HFFc6 (cell line): ENCODE measurements around the gene IFITM1. TPM values are rescaled to one million over a fixed set of nuclear protein-coding genes. Genes with fewer than 3 reads are reported as not detected.
A peak's percentile ranks its signal among the peaks of the same experiment; 100 is the strongest.
"Not testable (repeated sequence)": the region's sequence is repeated elsewhere in the genome, so short reads cannot be mapped to it uniquely, and the experiment has no call there.

ENCODE experiments used
- DNase-seq: peaks from one replicate; pipeline ENCODE4 v3.0.0-alpha.2; 2018
- H3K27ac Mint-ChIP-seq: 2 replicates; pipeline ENCODE4 v1.8.0; 2020; ENCODE audit warnings: mild to moderate bottlenecking, mixed read lengths
- H3K27me3 Mint-ChIP-seq: 2 replicates; pipeline ENCODE4 v1.8.0; 2021; ENCODE audit warnings: mild to moderate bottlenecking, moderate library complexity, mixed read lengths; ENCODE audit not compliant: insufficient read depth
- H3K36me3 Mint-ChIP-seq: 2 replicates; pipeline ENCODE4 v1.8.0; 2021; ENCODE audit warnings: low read depth, mixed read lengths
- H3K4me1 Mint-ChIP-seq: 2 replicates; pipeline ENCODE4 v1.8.0; 2020; ENCODE audit warnings: low read depth, mixed read lengths
- H3K4me3 Mint-ChIP-seq: 2 replicates; pipeline ENCODE4 v1.8.0; 2020; ENCODE audit warnings: mild to moderate bottlenecking, moderate library complexity, mixed read lengths
- H3K9me3 Mint-ChIP-seq: 2 replicates; pipeline ENCODE4 v1.8.0; 2020; ENCODE audit warnings: mild to moderate bottlenecking, mixed read lengths
- total RNA-seq, 6 experiments: library from RNA; stranded (reverse); fragmentation: NEBNext Ultra II Directional; extraction: Animal tissue kit (Norgen Biotek cat#: 25700); gene quantifications; 2 replicates in 1 of 6; 3 replicates in 5 of 6; pipeline ENCODE4 v1.2.3, GENCODE V29; 2021
- TF ChIP-seq, protein P1 (sequence below): fragments of 200-600 bp; sonication (generic); IDR thresholded peaks from 2 replicates; pipeline ENCODE4 v1.5.0; 2021; ENCODE audit warnings: antibody characterized with exemption, mild to moderate bottlenecking

The IFITM1 gene
- total RNA-seq, 6 experiments from 2014 or later: 23.5 to 36.1 (median 30.0) TPM

DNA sequence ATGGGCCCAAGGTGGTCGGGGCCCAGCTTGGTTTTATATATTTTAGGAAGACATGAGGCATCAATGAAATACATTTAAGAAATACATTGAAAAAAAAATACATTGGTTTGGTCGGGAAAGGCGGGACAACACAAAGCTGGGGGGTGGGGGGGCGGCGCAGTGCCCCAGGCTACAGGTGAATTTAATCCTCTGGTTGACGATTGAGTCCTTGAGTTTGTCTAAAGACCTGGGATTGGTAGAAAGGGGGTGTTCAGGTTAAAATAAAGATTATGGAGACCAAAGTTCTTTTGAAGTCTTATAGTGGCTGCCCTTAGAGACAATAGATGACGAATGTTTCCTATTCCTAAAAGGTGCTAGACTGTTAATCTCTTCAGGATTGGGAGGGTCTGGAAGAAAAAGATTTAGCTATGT lies 3.1 kb downstream of the IFITM1 start:
- Mint-ChIP-seq H3K27ac (peak overlapping the region; percentile 38; the same call in 1 of the 2 replicates), H3K4me3 (peak overlapping the region; percentile 51), H3K27me3 (peaks cover 11% of the 10 kb centered on the region), H3K4me1 (peaks cover 46% of the 10 kb centered on the region), H3K9me3 (no peaks in the 10 kb centered on the region), H3K36me3 (peaks cover 9% of the 10 kb centered on the region)
- no peak for DNase-seq
- TF ChIP-seq, protein P1, sequence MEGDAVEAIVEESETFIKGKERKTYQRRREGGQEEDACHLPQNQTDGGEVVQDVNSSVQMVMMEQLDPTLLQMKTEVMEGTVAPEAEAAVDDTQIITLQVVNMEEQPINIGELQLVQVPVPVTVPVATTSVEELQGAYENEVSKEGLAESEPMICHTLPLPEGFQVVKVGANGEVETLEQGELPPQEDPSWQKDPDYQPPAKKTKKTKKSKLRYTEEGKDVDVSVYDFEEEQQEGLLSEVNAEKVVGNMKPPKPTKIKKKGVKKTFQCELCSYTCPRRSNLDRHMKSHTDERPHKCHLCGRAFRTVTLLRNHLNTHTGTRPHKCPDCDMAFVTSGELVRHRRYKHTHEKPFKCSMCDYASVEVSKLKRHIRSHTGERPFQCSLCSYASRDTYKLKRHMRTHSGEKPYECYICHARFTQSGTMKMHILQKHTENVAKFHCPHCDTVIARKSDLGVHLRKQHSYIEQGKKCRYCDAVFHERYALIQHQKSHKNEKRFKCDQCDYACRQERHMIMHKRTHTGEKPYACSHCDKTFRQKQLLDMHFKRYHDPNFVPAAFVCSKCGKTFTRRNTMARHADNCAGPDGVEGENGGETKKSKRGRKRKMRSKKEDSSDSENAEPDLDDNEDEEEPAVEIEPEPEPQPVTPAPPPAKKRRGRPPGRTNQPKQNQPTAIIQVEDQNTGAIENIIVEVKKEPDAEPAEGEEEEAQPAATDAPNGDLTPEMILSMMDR: no peak

DNA sequence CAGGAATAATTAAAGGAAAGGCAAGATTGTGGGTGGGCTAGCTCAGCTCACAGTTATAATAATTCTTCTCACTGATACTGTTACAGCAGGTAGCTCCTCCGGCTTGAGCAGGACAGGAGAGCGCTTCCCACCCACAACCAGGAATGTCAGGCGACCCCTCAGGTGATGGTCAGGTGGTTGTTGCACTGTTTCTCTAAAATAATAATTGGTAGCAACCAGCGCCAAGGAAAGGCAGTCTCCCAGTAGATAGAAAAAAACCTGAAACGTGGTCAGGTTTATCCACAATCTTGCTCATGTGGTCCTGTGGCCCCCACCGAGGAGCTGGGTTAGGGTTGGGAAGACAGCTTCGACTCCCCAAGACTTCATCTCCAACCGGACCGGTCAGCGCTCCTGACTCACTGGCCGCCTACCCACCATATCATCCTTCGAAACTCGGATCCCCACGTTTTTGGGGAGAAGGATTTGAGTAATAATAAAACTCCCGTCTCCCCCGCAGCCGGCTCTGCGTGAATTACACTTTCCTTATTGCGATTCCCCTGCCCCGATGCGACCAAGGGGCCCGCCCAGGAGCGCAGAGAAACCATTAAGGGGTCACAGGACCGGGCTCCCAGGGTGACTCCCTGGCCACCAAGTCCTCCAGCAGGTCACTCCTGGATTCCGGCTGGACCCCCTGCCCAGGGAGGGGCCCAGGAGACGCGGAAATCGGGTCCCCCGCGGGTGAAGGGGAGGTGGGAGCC lies 4.0 kb downstream of the IFITM1 start:
- Mint-ChIP-seq H3K27me3 (peaks cover 11% of the 10 kb centered on the region), H3K4me1 (peaks cover 37% of the 10 kb centered on the region), H3K4me3 (peak overlapping the region; percentile 45)
- not testable (repeated sequence) for H3K27ac Mint-ChIP-seq, H3K9me3 Mint-ChIP-seq, H3K36me3 Mint-ChIP-seq, DNase-seq

DNA sequence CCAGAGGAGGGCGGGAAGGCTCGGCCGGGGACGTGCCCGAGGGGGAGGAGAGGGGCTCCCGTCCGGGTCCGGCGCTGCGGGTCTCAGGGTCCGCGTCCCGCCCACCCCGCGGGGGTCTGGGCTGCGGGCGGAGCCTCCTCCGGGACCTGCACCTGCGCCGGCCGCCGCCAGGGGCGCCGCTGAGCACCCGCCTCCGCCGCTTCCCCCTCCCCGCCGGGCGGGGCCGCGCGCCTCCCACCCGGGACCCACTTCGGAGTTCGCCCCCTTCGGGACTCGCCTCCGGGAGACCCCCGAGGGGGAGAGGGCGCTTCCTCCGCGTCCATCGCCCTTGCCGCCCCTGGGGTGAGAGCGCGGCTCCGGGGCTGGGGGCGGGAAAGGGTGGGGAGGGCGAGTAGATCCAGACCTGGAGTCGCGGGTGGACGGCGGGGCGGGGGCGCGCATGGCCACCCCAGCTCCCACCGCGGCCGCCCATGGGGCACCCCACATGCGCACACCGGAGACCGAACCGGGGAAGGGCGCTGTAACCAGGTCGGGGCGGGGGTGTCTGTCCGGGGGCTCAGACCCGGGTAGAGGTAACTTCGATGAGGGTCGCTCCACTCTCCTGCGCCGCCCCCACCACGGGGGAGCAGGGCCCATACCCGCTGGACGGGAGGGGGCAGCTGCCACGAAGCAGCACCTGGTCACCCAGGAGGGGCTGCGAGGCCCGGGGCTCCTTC lies 4.7 kb downstream of the IFITM1 start:
- TF ChIP-seq, protein P1: peak; percentile 30; the same call in 1 of the 2 replicates
- H3K9me3 Mint-ChIP-seq, H3K36me3 Mint-ChIP-seq, DNase-seq, H3K27ac Mint-ChIP-seq: not testable (repeated sequence)
- Mint-ChIP-seq H3K4me3 (peak overlapping the region; percentile 96; the same call in 1 of the 2 replicates), H3K4me1 (peaks cover 30% of the 10 kb centered on the region), H3K27me3 (peaks cover 11% of the 10 kb centered on the region)

DNA sequence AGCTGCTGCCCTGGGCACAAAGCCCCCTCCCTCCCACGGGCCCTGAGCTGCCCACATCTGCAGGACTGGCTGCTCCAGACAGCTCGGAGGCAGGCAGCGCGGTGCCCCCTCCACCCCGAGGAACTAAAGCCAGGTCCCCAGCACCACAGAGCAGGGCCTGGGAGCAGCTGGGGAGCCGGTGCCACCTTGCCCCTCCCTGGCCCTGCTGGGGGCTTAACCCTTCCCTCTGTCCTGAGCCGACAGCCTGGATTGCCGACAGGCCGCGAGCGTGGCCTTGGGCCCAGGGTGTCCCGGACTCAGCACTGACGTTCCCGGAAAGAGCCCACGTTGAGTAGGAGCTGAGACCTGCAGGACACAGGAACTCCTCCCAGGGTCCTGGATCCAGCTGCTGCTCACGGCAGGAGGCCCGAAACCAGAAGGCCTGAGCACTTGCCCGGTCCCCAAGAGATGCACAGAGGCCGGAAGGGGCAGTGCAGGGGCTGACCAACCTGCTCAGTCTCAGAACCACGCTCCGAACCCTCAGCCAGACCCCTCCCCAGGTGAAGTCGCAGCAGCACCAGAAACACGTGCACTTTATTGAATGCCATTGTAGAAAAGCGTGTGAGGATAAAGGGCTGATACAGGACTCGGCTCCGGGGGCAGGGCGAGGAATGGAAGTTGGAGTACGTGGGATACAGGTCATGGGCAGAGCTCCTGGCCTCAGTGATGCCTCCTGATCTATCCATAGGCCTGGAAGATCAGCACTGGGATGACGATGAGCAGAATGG lies 5.5 kb downstream of the IFITM1 start:
- TF ChIP-seq, protein P1: peak; percentile 12; the same call in 1 of the 2 replicates
- peaks cover 26% of the 10 kb centered on the region for H3K4me1 Mint-ChIP-seq
- not testable (repeated sequence) for H3K36me3 Mint-ChIP-seq, H3K9me3 Mint-ChIP-seq, DNase-seq
- peaks cover 11% of the 10 kb centered on the region for H3K27me3 Mint-ChIP-seq
- peak overlapping the region; percentile 96 for H3K27ac Mint-ChIP-seq
- H3K4me3 Mint-ChIP-seq: peak overlapping the region; percentile 96

DNA sequence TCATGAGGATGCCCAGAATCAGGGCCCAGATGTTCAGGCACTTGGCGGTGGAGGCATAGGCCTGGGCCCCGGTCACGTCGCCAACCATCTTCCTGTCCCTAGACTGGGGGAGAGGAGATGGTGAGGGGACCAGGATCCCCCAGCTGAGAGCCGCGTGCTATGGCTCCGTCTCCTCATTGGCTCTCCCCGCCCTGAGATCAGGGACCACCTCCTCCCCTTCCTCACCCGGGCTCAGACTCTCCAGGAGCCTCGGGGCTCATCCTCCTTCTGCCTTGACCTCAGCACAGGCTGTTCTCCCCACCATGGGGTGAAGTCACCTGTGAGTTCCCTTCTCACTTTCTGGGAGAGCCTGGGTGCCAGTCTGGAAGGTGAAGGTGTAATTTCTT lies 6.0 kb downstream of the IFITM1 start:
- not testable (repeated sequence) for H3K36me3 Mint-ChIP-seq, H3K9me3 Mint-ChIP-seq, DNase-seq
- Mint-ChIP-seq H3K27me3 (peaks cover 11% of the 10 kb centered on the region), H3K4me3 (peak overlapping the region; percentile 96), H3K27ac (peak overlapping the region; percentile 96), H3K4me1 (peaks cover 29% of the 10 kb centered on the region)

DNA sequence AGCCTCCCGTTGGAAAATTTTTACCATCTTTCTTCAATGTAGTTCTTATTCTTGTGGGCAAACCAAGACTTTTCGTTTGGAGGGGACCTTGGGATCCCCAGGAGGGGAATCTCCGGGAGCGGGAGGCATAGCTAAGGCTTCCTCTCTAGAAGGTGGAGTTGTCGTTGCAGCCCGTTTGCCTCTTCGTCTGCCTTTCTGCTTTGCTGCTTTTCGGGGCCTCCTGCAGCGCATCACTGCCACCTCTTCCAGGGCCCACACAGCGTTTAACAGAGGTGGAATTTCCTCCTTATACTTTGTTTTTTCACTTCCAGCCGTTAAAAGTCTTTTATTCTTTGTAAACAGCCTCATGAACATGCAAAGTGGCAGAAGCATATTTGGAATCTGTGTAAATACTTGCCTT lies 10.3 kb downstream of the IFITM1 start:
- H3K4me3 Mint-ChIP-seq: peak overlapping the region; percentile 63
- TF ChIP-seq, protein P1: no peak
- H3K27ac Mint-ChIP-seq: peak overlapping the region; percentile 77
- H3K27me3 Mint-ChIP-seq: peaks cover 5% of the 10 kb centered on the region; the same call in 1 of the 2 replicates
- H3K36me3 Mint-ChIP-seq: peaks cover 9% of the 10 kb centered on the region
- H3K4me1 Mint-ChIP-seq: peaks cover 29% of the 10 kb centered on the region
- DNase-seq: no peak
- H3K9me3 Mint-ChIP-seq: no peaks in the 10 kb centered on the region

DNA sequence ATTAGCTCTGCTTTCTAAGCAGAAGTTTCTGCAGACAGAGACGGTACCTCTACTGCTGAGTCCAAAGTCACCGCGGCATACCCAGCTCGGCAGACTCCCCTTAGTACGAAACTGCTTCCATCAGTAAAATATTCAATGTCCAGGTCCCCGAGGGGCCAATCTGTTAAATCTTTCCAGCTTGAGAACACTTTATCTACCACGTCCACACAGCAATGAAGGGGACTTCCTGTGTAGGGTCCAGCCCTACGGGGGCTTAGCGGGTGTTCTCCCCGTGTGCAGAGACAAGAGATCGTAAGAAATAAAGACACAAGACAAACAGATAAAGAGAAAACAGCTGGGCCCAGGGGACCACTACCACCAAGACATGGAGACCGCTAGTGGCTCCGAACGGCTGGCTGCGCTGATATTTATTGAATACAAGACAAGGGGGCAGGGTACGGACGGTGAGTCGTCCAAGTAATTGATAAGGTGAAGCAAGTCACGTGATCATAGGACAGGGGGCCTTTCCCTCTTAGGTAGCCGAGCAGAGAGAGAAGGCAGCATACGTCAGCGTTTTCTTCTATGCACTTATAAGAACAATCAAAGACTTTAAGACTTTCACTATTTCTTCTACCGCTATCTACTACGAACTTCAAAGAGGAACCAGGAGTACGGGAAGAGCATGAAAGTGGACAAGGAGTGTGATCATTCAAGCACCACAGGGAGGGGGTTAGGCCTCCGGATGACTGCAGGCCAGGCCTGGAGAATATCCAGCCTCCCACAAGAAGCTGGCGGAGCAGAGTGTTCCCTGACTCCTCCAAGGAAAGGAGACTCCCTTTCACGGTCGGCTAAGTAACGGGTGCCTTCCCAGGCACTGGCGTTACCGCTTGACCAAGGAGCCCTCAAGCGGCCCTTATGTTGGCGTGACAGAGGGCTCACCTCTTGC lies 11.0 kb downstream of the IFITM1 start:
- H3K4me3 Mint-ChIP-seq: peak overlapping the region; percentile 63
- H3K27ac Mint-ChIP-seq: peak overlapping the region; percentile 77

More for the DNA sequence above, 11.0 kb downstream of the IFITM1 start:
- DNase-seq, H3K36me3 Mint-ChIP-seq, H3K27me3 Mint-ChIP-seq, H3K9me3 Mint-ChIP-seq: not testable (repeated sequence)
- peaks cover 24% of the 10 kb centered on the region for H3K4me1 Mint-ChIP-seq
